Neuronal stem cell (in vitro differentiated cells): ENCODE results near the gene CEL.
A peak's percentile ranks its signal among the peaks of the same experiment; 100 is the strongest.

Source experiments
- DNase-seq: peaks from one replicate; pipeline ENCODE4 v3.0.0-alpha.2; 2013; ENCODE audit warnings: low spot score
- H2AFZ ChIP-seq: one replicate; pipeline ENCODE4 v1.6.1; 2013; ENCODE audit warnings: mild to moderate bottlenecking, low read length, inconsistent platforms
- H2AK5ac ChIP-seq: 2 replicates; pipeline ENCODE4 v1.6.1; 2013; ENCODE audit warnings: low read depth, mild to moderate bottlenecking, inconsistent platforms, low read length, moderate library complexity, mixed read lengths
- H2BK120ac ChIP-seq: 2 replicates; pipeline ENCODE4 v1.6.1; 2013; ENCODE audit warnings: low read depth, mild to moderate bottlenecking, inconsistent platforms, low read length, moderate library complexity, mixed read lengths
- H2BK12ac ChIP-seq: one replicate; pipeline ENCODE4 v1.6.1; 2013; ENCODE audit warnings: low read length, inconsistent platforms
- H2BK15ac ChIP-seq: 2 replicates; pipeline ENCODE4 v1.6.1; 2013; ENCODE audit warnings: mild to moderate bottlenecking, low read length, inconsistent platforms, mixed read lengths
- H2BK5ac ChIP-seq: one replicate; pipeline ENCODE4 v1.6.1; 2013; ENCODE audit warnings: inconsistent platforms, mild to moderate bottlenecking, low read length, moderate library complexity
- H3K14ac ChIP-seq: one replicate; pipeline ENCODE4 v1.6.1; 2013; ENCODE audit warnings: low read length, inconsistent platforms
- H3K18ac ChIP-seq: 2 replicates; pipeline ENCODE4 v1.6.1; 2013; ENCODE audit warnings: low read length, inconsistent platforms
- H3K23ac ChIP-seq: 2 replicates; pipeline ENCODE4 v1.6.1; 2013; ENCODE audit warnings: low read depth, mild to moderate bottlenecking, mixed read lengths, low read length, inconsistent platforms; ENCODE audit not compliant: poor library complexity
- H3K27ac ChIP-seq: replicated peaks from 3 replicates; pipeline ENCODE4 v1.5.1; 2013; ENCODE audit warnings: low read length, inconsistent platforms
- H3K27me3 ChIP-seq, 3 experiments: 2 replicates each; pipeline ENCODE4 v1.6.1; 2013; ENCODE audit warnings: low read length in 3 of 3, mild to moderate bottlenecking in 2 of 3, inconsistent platforms in 1 of 3, low read depth in 1 of 3, mixed read lengths in 1 of 3, moderate library complexity in 1 of 3; ENCODE audit not compliant: control insufficient read depth in 3 of 3, insufficient read depth in 3 of 3
- H3K36me3 ChIP-seq, 2 donors: replicated peaks in 1 of 2; 2 replicates each; pipeline ENCODE4 v1.6.1; 2013; ENCODE audit warnings: low read length in 2 of 2; ENCODE audit not compliant: control insufficient read depth in 2 of 2, insufficient read depth in 2 of 2
- H3K4ac ChIP-seq: 2 replicates; pipeline ENCODE4 v1.6.1; 2013; ENCODE audit warnings: inconsistent platforms, mild to moderate bottlenecking, low read length, moderate library complexity
- H3K4me1 ChIP-seq, 2 donors: 1 replicate in 1 of 2; 2 replicates in 1 of 2; pipeline ENCODE4 v1.6.1; 2013; ENCODE audit warnings: low read length in 2 of 2, low read depth in 1 of 2; ENCODE audit not compliant: control insufficient read depth in 2 of 2, insufficient read depth in 1 of 2
- H3K4me2 ChIP-seq: one replicate; pipeline ENCODE4 v1.6.1; 2013; ENCODE audit warnings: mild to moderate bottlenecking, low read length, inconsistent platforms; ENCODE audit not compliant: insufficient read depth, poor library complexity, severe bottlenecking
- H3K4me3 ChIP-seq, 2 donors: 2 replicates each; pipeline ENCODE4 v1.5.1; 2013; ENCODE audit warnings: low read length in 2 of 2, mild to moderate bottlenecking in 2 of 2, inconsistent platforms in 1 of 2, moderate library complexity in 1 of 2
- H3K79me1 ChIP-seq: one replicate; pipeline ENCODE4 v1.6.1; 2013; ENCODE audit warnings: low read depth, mild to moderate bottlenecking, inconsistent platforms, low read length, moderate library complexity
- H3K9ac ChIP-seq: one replicate; pipeline ENCODE4 v1.6.1; 2013; ENCODE audit warnings: mild to moderate bottlenecking, low read depth, low read length, inconsistent platforms; ENCODE audit not compliant: poor library complexity
- H3K9me3 ChIP-seq, 2 donors: replicated peaks in 1 of 2; 2 replicates each; pipeline versions ENCODE3 to v1.6.1; 2013; ENCODE audit warnings: low read length in 2 of 2, mild to moderate bottlenecking in 2 of 2, inconsistent platforms in 1 of 2, low read depth in 1 of 2, mixed read lengths in 1 of 2, moderate library complexity in 1 of 2; ENCODE audit not compliant: control insufficient read depth in 2 of 2, insufficient read depth in 1 of 2
- H4K8ac ChIP-seq: one replicate; pipeline ENCODE4 v1.6.1; 2013; ENCODE audit warnings: low read depth, mild to moderate bottlenecking, inconsistent platforms, low read length, moderate library complexity
- H4K91ac ChIP-seq: one replicate; pipeline ENCODE4 v1.6.1; 2013; ENCODE audit warnings: low read length, low read depth, mild to moderate bottlenecking, inconsistent platforms; ENCODE audit not compliant: poor library complexity
- WGBS, 2 donors: extraction: QIAGEN DNeasy Blood & Tissue Kit; methylation state at CpG; one replicate each; pipeline ENCODE4 v1.1.7; 2013; ENCODE audit warnings: missing lambda C conversion rate in 2 of 2, mixed read lengths in 1 of 2; ENCODE audit not compliant: insufficient read length in 2 of 2, insufficient replicate concordance in 1 of 2; ENCODE audit errors: extremely low coverage in 2 of 2; 5-methylcytosine and 5-hydroxymethylcytosine counted together

Gene CEL

GRCh38 chr9:133027134-133027533 is 34.6 kb upstream of the CEL start:
- Histone ChIP-seq H3K4ac (no peak overlapping the region), H3K36me3 (peaks cover 0 to 2% of the 10 kb centered on the region in 2 donors)

GRCh38 chr9:133028221-133028620 is 33.6 kb upstream of the CEL start:
- Histone ChIP-seq H3K27me3 (no peaks in the 10 kb centered on the region), H3K4me3 (no peak overlapping the region), H3K9ac (no peak overlapping the region), H4K8ac (no peak overlapping the region), H3K36me3 (peaks cover under 1 to 13% of the 10 kb centered on the region in 2 donors), H3K9me3 (peaks cover 1 to 4% of the 10 kb centered on the region in 2 donors), H2BK120ac (no peak overlapping the region), H3K4me1 (peaks cover 8 to 13% of the 10 kb centered on the region in 2 donors), H3K18ac (no peak overlapping the region), H3K4me2 (no peak overlapping the region), H2BK15ac (no peak overlapping the region), H3K79me1 (peaks cover 8% of the 10 kb centered on the region), H2AFZ (no peak overlapping the region), H2BK12ac (no peak overlapping the region), H4K91ac (no peak overlapping the region), H3K14ac (no peak overlapping the region), H3K23ac (no peak overlapping the region), H2BK5ac (no peak overlapping the region), H3K4ac (no peak overlapping the region), H3K27ac (no peak overlapping the region), H2AK5ac (no peak overlapping the region)
- WGBS, 2 donors: no CpG with 5 or more reads among the region's 3 CpGs
- DNase-seq: no peak

More at GRCh38 chr9:133027134-133027533, 34.6 kb upstream of the CEL start:
- Histone ChIP-seq H2BK5ac (no peak overlapping the region), H2BK120ac (no peak overlapping the region), H3K9me3 (peaks cover 1% of the 10 kb centered on the region in 2 donors), H4K91ac (no peak overlapping the region), H3K23ac (no peak overlapping the region), H3K9ac (no peak overlapping the region), H3K4me3 (no peak overlapping the region), H2AK5ac (no peak overlapping the region), H2BK15ac (no peak overlapping the region), H3K14ac (no peak overlapping the region), H3K4me2 (no peak overlapping the region), H3K18ac (no peak overlapping the region), H3K79me1 (peaks cover 7% of the 10 kb centered on the region), H3K27me3 (no peaks in the 10 kb centered on the region), H2BK12ac (no peak overlapping the region), H3K27ac (no peak overlapping the region), H4K8ac (no peak overlapping the region), H2AFZ (no peak overlapping the region), H3K4me1 (peaks cover 7 to 12% of the 10 kb centered on the region in 2 donors)
- no peak for DNase-seq
- no CpG with 5 or more reads among the region's 5 CpGs for WGBS, 2 donors

GRCh38 chr9:133029994-133030316 is 31.8 kb upstream of the CEL start:
- Histone ChIP-seq H3K27ac (no peak overlapping the region), H4K91ac (no peak overlapping the region), H3K23ac (peak overlapping the region; percentile 90), H3K9me3 (peaks cover 1 to 7% of the 10 kb centered on the region in 2 donors), H3K9ac (peak overlapping the region; percentile 86), H3K36me3 (peaks cover 2 to 30% of the 10 kb centered on the region in 2 donors), H3K4me1 (peaks cover 8 to 13% of the 10 kb centered on the region in 2 donors), H2AFZ (peak overlapping the region; percentile 83), H3K18ac (peak overlapping the region; percentile 90), H4K8ac (no peak overlapping the region), H2BK12ac (no peak overlapping the region), H3K27me3 (no peaks in the 10 kb centered on the region), H3K4me2 (peak overlapping the region; percentile 63), H2BK5ac (no peak overlapping the region), H2AK5ac (no peak overlapping the region), H3K4ac (no peak overlapping the region), H3K79me1 (peaks cover 14% of the 10 kb centered on the region), H2BK15ac (no peak overlapping the region), H3K4me3 (peak overlapping the region; percentile 90 to 91), H2BK120ac (no peak overlapping the region), H3K14ac (no peak overlapping the region)
- no peak for DNase-seq
- whole genome bisulfite sequencing, 2 donors: no CpG with 5 or more reads among the region's 28 CpGs

- Histone ChIP-seq H3K4ac (no peak within 1 kb of the TSS), H3K36me3 (peaks cover 2 to 36% of the 10 kb centered on the region in 2 donors), H3K23ac (peak within 1 kb of the TSS; percentile 90), H4K8ac (no peak within 1 kb of the TSS), H4K91ac (no peak within 1 kb of the TSS), H3K14ac (no peak within 1 kb of the TSS), H2AFZ (peak within 1 kb of the TSS; percentile 90), H2BK5ac (peak within 1 kb of the TSS; percentile 44), H3K27ac (peak within 1 kb of the TSS; percentile 69), H3K9ac (peak within 1 kb of the TSS; percentile 94), H2BK120ac (peak within 1 kb of the TSS; percentile 32), H3K4me2 (peak within 1 kb of the TSS; percentile 72), H3K18ac (peak within 1 kb of the TSS; percentile 90), H2BK15ac (no peak within 1 kb of the TSS), H3K9me3 (peaks cover 1 to 11% of the 10 kb centered on the region in 2 donors), H2AK5ac (no peak within 1 kb of the TSS), H2BK12ac (no peak within 1 kb of the TSS), H3K4me3 (peak within 1 kb of the TSS; percentile 90 to 94), H3K27me3 (no peaks in the 10 kb centered on the region), H3K79me1 (peaks cover 14% of the 10 kb centered on the region), H3K4me1 (peaks cover 8 to 13% of the 10 kb centered on the region in 2 donors)
- DNase-seq: peak; percentile 99
- WGBS, 2 donors: no CpG with 5 or more reads among the region's 63 CpGs
These were observed 31.3 kb upstream of the CEL start, which contains the start of gene GTF3C5 for GRCh38 chr9:133030317-133031129. Gene GTF3C5, plus strand, starts transcription at chr9:133030997. Its CDS starts 15 bp downstream, at chr9:133031012.
